Gastroesophageal sphincter (tissue), 4 donors: ENCODE data around the gene PCDHB13. TPM values are rescaled to one million over a fixed set of nuclear protein-coding genes. Genes with fewer than 3 reads are reported as not detected.
"Not testable (repeated sequence)": the region's sequence is repeated elsewhere in the genome, so short reads cannot be mapped to it uniquely, and the experiment has no call there.

Experiments
- ATAC-seq: fragments of 150-250 bp; one replicate; pipeline ENCODE4 v1.9.1; 2016; ENCODE audit warnings: mild to moderate bottlenecking, moderate library complexity
- H3K27ac ChIP-seq, 4 donors: fragments of 200-600 bp; sonication (generic) in 3 of 4; 1 replicate in 3 of 4; 2 replicates in 1 of 4; pipeline ENCODE4 v1.5.1; 2016 to 2019
- H3K27me3 ChIP-seq: fragments of 200-600 bp; sonication (generic); one replicate; pipeline ENCODE4 v1.5.1; 2019
- H3K36me3 ChIP-seq, 2 donors: fragments of 200-600 bp; sonication (generic); one replicate each; pipeline ENCODE4 v1.5.1; 2019; ENCODE audit warnings: control low read depth in 1 of 2
- H3K4me1 ChIP-seq, 3 donors: fragments of 200-600 bp; sonication (generic); 1 replicate in 2 of 3; 2 replicates in 1 of 3; pipeline ENCODE4 v1.5.1; 2016 to 2019; ENCODE audit warnings: control low read depth in 2 of 3
- H3K4me3 ChIP-seq, 2 donors: fragments of 200-600 bp; sonication (generic); one replicate each; pipeline ENCODE4 v1.5.1; 2019; ENCODE audit warnings: mild to moderate bottlenecking in 1 of 2, moderate library complexity in 1 of 2
- H3K9me3 ChIP-seq, 3 donors: fragments of 200-600 bp; sonication (generic); one replicate each; pipeline ENCODE4 v1.5.1; 2017 to 2019; ENCODE audit warnings: control low read depth in 2 of 3
- EP300 ChIP-seq: sonication (generic); formaldehyde crosslinking; IDR thresholded peaks from one replicate; pipeline ENCODE4 v1.6.1; 2017; ENCODE audit warnings: antibody characterized with exemption, mild to moderate bottlenecking
- POLR2A ChIP-seq, 2 donors: fragments of 450-650 bp; IDR thresholded peaks; one replicate each; pipeline ENCODE4 v1.6.1; 2017; ENCODE audit warnings: antibody characterized with exemption in 2 of 2, mild to moderate bottlenecking in 2 of 2, moderate library complexity in 1 of 2
- POLR2AphosphoS5 ChIP-seq: sonication (generic); formaldehyde crosslinking; IDR thresholded peaks from one replicate; pipeline ENCODE4 v1.6.1; 2017; ENCODE audit warnings: antibody characterized with exemption
- WGBS, 2 donors: methylation state at CpG; one replicate each; pipeline ENCODE4 v1.1.5; 2018; ENCODE audit warnings: low coverage in 1 of 2; 5-methylcytosine and 5-hydroxymethylcytosine counted together
- total RNA-seq, 4 donors: library from RNA; depleted of rRNA; stranded (reverse); fragments of >200 nt; gene quantifications; one replicate each; pipeline ENCODE4 v1.1.0, GENCODE V29; 2016
- TF ChIP-seq, protein P1 (sequence below), 4 experiments: fragments of 200-600 bp in 2 of 4; fragments of 450-650 bp in 2 of 4; sonication (generic) in 1 of 4; IDR thresholded peaks; one replicate each; pipeline ENCODE4 v1.5.1; 2017 to 2019; ENCODE audit warnings: antibody characterized with exemption in 4 of 4, mild to moderate bottlenecking in 2 of 4, moderate library complexity in 2 of 4

PCDHB13 gene
- total RNA-seq, 4 donors from 2014 or later: 2.7 to 11.7 (median 6.1) TPM

- Histone ChIP-seq H3K27ac (no peak within 1 kb of the TSS), H3K27me3 (peaks cover 41% of the 10 kb centered on the region), H3K36me3 (peaks cover 0 to 4% of the 10 kb centered on the region in 2 donors), H3K9me3 (peaks cover 0 to 96% (median 3%) of the 10 kb centered on the region in 3 donors), H3K4me3 (peak within 1 kb of the TSS in 1 of 2 donors; percentile 28), H3K4me1 (no peaks in the 10 kb centered on the region)
- ATAC-seq: no peak
- TF ChIP-seq POLR2A (IDR thresholded peaks at IDR 0.05) (no peak), EP300 (no peak), POLR2AphosphoS5 (no peak)
- TF ChIP-seq, protein P1, sequence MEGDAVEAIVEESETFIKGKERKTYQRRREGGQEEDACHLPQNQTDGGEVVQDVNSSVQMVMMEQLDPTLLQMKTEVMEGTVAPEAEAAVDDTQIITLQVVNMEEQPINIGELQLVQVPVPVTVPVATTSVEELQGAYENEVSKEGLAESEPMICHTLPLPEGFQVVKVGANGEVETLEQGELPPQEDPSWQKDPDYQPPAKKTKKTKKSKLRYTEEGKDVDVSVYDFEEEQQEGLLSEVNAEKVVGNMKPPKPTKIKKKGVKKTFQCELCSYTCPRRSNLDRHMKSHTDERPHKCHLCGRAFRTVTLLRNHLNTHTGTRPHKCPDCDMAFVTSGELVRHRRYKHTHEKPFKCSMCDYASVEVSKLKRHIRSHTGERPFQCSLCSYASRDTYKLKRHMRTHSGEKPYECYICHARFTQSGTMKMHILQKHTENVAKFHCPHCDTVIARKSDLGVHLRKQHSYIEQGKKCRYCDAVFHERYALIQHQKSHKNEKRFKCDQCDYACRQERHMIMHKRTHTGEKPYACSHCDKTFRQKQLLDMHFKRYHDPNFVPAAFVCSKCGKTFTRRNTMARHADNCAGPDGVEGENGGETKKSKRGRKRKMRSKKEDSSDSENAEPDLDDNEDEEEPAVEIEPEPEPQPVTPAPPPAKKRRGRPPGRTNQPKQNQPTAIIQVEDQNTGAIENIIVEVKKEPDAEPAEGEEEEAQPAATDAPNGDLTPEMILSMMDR (IDR thresholded peaks at IDR 0.05): peak in 2 of 4 experiments; percentile 25 to 46
- 0 to 7% methylated on average over 7 to 8 of the region's 10 CpGs for WGBS, 2 donors
These were observed 21.5 kb upstream of the PCDHB13 start, which contains the start of gene PCDHB10 for GRCh38 chr5:141192110-141192725. Gene PCDHB10, plus strand, starts transcription at chr5:141192353. Its CDS starts 200 bp downstream, at chr5:141192553.

- peaks cover 0 to 96% (median 3%) of the 10 kb centered on the region in 3 donors for H3K9me3 ChIP-seq
- H3K27ac ChIP-seq, H3K4me3 ChIP-seq, ATAC-seq, H3K4me1 ChIP-seq, H3K36me3 ChIP-seq: not testable (repeated sequence)
- WGBS, 2 donors: no CpG with 5 or more reads among the region's 37 CpGs
- H3K27me3 ChIP-seq: peaks cover 22% of the 10 kb centered on the region
These were observed 19.4 kb upstream of the PCDHB13 start for GRCh38 chr5:141194332-141194731.

DNA sequence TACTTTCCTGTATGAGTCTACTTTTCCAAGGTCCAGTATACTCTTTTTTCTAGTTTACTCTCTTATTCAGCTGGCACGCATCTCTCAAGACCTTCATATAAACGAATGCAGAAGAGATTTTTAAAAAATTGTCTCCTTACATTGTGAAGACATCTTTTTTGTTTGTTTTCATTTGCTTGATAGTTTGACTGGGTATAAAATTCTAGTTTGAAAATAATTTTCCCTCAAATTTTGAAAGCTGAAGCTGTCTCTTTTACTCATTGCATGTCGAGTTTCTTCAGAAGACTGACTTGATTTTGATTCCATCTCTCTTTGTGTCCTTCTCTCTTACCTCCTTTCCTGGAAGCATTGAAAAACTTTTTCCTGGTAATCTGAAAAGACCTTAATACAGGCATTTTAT lies 17.4 kb upstream of the PCDHB13 start:
- no peak overlapping the region for H3K4me3 ChIP-seq
- no peak for ATAC-seq
- peaks cover 0 to 96% (median 3%) of the 10 kb centered on the region in 3 donors for H3K9me3 ChIP-seq
- peaks cover 22% of the 10 kb centered on the region for H3K27me3 ChIP-seq
- no peak overlapping the region for H3K27ac ChIP-seq
- H3K36me3 ChIP-seq: no peaks in the 10 kb centered on the region
- TF ChIP-seq, protein P1 (IDR thresholded peaks at IDR 0.05): no peak
- TF ChIP-seq EP300 (no peak), POLR2A (IDR thresholded peaks at IDR 0.05) (no peak), POLR2AphosphoS5 (no peak)
- WGBS, 2 donors: 42 to 43% methylated on average over 3 of the region's 3 CpGs
- no peaks in the 10 kb centered on the region for H3K4me1 ChIP-seq

DNA sequence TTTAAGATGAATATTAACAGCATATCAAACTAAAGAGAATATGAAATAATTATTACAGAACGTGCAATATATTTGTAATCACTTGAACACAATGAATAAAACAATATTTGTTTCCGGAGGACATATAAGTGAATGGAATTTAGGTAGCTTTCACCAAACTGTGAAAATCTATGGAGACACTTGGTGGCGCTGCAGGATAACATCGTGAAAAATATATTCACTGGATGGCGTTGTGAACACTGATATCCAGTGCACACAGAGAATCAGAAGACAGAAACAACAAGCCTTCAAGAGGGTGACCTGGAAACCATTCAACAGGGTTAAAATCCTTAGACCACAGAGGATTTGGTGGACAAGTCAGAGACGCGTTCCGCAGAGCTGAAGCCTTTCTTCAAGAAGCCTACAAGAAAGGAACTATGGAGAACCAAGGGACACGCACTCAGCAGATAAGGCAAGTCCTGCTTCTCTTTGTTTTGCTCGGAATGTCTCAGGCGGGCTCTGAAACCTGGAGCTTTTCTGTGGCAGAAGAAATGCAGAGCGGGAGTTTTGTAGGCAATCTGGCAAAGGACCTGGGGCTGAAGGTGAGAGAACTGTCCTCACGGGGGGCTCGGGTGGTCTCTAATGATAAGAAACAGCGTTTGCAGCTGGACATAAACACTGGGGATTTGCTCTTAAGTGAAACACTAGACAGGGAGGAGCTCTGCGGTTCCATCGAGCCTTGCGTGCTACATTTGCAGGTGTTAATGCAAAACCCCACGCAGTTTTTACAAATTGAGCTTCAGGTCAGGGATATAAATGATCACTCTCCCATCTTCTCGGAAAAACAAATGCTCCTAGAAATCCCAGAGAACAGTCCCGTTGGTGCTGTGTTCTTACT lies 14.1 kb upstream of the PCDHB13 start, which contains the start of gene PCDHB11:
PCDHB11 (plus strand) TSS at position 269 of the 877 bp plus-strand sequence; CDS start at position 417, 148 bp downstream.
- Histone ChIP-seq H3K4me1 (no peaks in the 10 kb centered on the region), H3K27ac (no peak within 1 kb of the TSS), H3K9me3 (peaks cover 0 to 98% (median 0%) of the 10 kb centered on the region in 3 donors), H3K4me3 (peak within 1 kb of the TSS in 1 of 2 donors; percentile 29), H3K27me3 (peaks cover 27% of the 10 kb centered on the region), H3K36me3 (no peaks in the 10 kb centered on the region)
- WGBS, 2 donors: 28 to 53% methylated on average over 12 to 19 of the region's 21 CpGs
- no peak for ATAC-seq
- TF ChIP-seq, protein P1 (IDR thresholded peaks at IDR 0.05): peak in 1 of 4 experiments; percentile 13
- TF ChIP-seq POLR2AphosphoS5: no peak

DNA sequence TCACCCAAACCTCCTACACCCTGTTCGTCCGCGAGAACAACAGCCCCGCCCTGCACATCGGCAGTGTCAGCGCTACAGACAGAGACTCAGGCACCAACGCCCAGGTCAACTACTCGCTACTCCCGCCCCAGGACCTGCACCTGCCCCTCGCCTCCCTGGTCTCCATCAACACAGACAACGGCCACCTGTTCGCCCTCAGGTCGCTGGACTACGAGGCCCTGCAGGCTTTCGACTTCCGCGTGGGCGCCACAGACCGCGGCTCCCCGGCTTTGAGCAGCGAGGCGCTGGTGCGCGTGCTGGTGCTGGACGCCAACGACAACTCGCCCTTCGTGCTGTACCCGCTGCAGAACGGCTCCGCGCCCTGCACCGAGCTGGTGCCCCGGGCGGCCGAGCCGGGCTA lies 12.6 kb upstream of the PCDHB13 start:
- H3K27me3 ChIP-seq: peaks cover 26% of the 10 kb centered on the region
- ATAC-seq, H3K27ac ChIP-seq, H3K4me3 ChIP-seq, H3K36me3 ChIP-seq, H3K4me1 ChIP-seq: not testable (repeated sequence)
- no CpG with 5 or more reads among the region's 38 CpGs for WGBS, 2 donors
- H3K9me3 ChIP-seq: peaks cover 0 to 90% (median 0%) of the 10 kb centered on the region in 3 donors

- peaks cover 26% of the 10 kb centered on the region for H3K27me3 ChIP-seq
- H3K4me1 ChIP-seq, H3K27ac ChIP-seq, H3K4me3 ChIP-seq, H3K36me3 ChIP-seq, ATAC-seq: not testable (repeated sequence)
- 43% methylated on average over 2 of the region's 35 CpGs; no CpG with 5 or more reads in 1 of the 2 donors for WGBS, 2 donors
- peaks cover 0 to 89% (median 0%) of the 10 kb centered on the region in 3 donors for H3K9me3 ChIP-seq
These were observed 12.1 kb upstream of the PCDHB13 start for GRCh38 chr5:141201646-141202045.
